RKO (cell line): ENCODE results near the gene FNDC1.
A peak's percentile ranks its signal among the peaks of the same experiment; 100 is the strongest.
"Not testable (repeated sequence)": the region's sequence is repeated elsewhere in the genome, so short reads cannot be mapped to it uniquely, and the experiment has no call there.

ENCODE experiments used
- DNase-seq: peaks from one replicate; pipeline ENCODE4 v3.0.0-alpha.2; 2016; ENCODE audit warnings: low spot score

Gene FNDC1

DNA sequence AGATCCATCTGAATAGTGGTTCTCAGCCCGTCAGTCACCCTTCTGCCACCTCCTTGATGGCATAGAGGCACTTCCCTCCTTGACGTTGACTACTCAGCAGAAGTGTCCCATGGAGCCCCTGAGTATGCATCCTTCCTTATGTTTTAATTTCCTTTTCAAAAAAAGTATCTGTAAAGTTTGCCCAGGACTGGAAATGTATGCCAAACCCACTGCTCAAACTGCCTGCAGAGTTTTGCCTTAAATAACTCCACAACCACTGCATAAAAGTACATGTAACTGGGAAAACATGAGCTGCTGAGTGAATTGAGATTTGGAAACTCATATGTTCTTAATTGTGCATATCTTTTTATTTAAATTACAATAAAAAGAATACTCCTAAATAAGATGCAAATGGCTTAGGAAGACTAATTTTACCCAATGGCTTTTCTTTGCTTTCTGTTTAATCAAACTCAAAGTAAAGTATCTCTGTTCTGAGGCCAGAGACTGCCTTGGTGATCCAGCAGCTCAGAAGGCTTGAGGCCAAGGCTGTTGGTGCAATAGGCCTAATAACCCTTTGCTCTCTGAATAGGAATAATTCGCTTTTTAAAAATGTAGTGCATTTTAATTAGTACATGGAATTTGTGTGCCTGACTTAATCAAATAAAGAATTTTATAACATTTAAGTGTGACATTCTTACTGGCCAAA is 90.4 kb downstream of the FNDC1 start:
- no peak for DNase-seq

DNA sequence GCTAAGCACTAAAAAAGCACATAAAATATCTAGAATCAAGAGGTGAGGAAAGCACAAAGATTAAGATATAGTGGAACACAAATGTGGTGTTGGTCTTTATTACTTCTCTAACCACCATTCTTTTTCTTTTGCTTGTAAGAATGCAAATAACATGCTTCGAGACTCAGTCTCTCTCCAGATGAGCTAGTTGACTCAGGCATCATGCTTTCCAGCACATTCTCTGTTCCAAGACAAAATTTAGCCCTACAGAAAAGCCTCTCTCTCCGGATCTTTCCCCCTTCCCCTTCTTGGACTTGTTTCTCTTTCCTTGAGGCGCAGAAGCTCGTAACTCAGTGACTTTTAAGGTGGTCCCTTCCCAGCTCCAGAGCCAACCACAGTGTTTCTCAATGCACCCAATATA is 91.0 kb downstream of the FNDC1 start:
- DNase-seq, result no peak

DNA sequence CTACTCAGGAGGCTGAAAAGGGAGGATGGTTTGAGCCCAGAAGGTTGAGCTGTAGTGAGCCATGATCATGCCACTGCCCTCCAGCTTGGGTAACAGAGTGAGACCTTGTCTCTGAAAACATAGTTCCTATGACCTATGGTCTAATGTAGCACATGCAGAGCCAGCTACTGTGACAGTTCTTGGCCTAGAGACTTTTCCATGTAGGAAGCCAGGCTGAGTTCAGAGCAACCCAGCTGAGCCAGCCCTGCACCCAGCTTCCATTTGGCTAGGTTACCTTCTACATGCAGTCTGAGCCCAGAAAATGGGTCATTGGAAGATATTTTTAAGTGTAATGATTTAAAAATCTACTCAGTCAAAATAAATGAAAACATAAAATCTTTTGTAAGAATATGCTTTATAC is 92.8 kb downstream of the FNDC1 start:
- no peak for DNase-seq

DNA sequence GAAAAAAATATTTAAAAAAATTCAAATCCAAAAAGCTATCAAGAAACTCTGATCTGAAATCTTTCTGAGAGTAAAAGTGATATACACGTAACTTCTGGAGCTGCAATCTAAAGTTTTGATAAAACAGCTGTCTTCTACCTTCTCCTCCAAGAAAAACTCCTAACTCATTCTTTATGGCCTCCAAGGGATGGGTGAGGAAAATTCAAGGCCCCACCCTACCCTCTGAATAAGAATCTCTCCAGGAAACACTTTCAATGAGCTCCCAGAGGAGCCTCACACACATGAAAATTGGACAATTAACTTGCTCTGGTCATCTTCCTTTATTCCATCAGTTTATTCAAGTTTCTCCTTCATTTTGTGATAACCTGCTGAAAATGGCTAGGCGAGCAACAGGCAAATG is 93.4 kb downstream of the FNDC1 start:
- DNase-seq, result no peak

DNA sequence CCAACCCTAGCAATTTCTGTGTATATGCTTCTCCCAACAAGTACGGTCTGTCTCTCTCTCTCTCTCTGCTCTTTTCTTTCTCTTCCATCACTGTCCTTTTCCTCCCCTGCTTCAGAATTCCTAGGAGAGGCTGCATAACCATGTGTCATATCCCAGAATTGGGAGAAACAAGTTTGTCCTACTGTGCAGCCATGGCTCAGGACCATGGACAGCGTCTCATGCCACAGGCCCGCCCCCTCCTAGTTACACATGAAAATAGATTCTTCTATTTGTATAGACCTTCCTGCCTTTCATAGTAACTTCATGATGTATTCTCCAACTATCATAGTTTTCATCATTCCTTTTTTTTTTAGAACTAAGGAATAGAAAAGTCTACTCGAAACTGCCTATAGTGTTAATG is 98.0 kb downstream of the FNDC1 start:
- peak; percentile 55 for DNase-seq

DNA sequence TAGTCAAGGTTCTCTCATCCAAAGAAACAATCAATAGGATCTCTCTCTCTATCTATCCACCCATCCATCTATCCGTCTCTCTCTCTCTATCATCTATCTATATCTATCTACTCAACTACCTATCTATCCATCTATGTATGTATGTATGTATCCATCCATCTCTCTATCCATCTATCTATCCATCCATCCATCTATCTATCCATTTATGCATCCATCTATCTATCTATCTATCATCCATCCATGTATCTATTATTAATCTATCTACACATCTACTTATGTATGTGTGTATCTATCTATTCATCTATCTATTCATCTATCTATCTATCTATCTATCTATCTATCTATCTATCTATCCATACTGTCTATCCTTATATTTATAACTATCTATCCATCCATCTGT is 99.3 kb downstream of the FNDC1 start:
- no peak for DNase-seq

DNA sequence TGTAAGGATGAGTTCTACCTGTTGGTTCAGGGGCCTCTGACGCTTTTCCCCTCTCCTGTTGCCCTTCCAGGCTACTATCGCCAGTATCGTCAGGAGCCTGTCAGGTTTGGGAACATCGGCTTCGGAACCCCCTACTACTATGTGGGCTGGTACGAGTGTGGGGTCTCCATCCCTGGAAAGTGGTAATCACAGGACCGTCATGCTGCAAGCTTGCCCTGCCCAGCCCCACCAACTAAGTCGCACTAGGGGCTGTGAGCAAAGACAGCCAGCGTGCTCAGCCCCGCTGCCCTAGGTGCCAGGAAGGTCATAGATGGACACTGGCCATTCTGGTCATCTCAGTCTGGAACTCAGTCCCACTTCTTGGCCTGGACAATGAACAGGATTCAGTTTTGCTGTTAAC is 102.1 kb downstream of the FNDC1 start:
- no peak for DNase-seq

DNA sequence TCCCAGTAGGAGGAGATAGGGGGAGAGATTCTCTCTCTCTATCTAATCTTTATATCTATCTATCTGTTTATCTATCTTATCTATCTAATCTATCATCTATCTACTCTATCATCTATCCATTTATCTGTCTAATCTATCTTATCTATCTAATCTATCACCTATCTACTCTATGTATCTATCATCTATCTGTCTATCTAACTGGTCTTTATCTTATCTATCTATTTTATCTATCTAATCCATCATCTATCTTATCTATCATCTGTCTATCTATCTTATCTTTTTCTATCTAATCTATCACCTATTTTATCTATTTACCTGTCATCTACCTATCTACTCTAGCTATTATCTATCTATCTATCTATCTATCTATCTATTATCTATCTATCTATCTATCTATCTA is 109.4 kb downstream of the FNDC1 start:
- no peak for DNase-seq

DNA sequence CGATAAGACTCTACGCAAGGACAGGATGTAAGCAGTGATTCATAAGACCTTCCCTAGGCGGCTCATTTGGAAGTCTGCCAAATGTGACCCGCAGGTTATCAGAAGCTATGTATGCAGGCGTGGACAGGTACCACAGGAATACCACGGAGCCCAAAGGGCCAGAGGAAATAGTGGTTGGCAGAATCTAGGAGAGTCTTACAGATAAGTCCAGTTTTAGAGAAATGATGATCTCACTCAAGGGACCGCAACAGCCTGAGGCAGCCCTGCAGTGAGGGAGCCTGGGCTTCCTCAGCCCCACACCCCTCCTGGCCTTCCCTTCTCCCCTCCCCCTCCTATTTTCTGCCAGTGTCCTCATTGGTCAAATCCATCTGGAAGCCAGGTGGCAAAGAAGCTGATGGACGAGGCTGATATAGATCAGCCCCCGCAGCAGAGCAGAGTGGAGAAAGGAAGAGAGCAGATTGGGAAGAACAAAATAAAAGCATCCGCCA is 110.6 kb downstream of the FNDC1 start:
- DNase-seq, result peak; percentile 15

DNA sequence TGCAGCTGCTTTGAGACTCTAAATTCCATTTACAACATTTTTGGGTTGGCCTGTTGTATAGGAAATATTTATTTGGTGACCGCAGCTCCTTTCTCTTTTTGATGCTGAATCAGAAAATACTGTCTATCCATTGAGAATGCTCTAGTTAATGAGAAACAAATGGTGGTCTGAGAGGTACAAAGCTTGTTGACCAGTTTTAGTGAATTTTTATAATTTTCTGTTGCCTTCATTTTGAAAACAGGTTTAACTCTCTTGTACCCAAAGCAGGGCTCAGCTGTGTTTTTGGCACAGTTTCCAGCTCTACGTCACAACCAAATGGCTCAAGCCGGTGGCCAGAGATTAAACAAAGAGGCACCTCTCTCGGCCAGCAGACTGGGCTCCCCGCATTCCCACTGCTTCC is 113.2 kb downstream of the FNDC1 start:
- no peak for DNase-seq

DNA sequence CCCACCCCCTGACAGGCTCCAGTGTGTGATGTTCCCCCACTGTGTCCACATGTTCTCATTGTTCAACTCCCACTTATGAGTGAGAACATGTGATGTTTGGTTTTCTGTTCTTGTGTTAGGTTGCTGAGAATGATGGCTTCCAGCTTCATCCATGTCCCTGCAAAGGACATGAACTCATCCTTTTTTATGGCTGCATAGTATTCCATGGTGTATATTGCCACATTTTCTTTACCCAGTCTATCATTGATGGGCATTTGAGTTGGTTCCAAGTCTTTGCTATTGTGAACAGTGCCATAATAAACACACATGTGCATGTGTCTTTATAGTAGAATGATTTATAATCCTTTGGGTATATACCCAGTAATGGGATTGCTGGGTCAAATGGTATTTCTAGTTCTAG is 115.5 kb downstream of the FNDC1 start:
- DNase-seq, result not testable (repeated sequence)

DNA sequence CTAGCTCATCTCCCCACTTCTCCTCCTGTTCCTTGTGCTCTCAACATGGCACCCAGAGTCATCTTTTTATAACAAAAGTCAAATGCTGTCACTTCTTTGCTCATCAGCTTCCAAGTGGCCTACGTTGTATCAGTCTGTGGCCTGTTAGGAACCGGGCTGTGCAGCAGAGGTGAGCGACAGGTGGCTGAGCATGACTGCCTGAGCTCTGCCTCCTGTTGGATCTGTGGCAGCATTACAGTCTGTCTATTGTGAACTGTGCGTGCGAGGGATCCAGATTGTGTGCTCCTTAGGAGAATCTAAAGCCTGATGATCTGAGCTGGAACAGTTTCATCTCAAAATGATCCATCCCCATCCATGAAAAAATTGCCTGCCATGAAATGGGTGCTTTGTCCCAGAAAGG is 129.6 kb downstream of the FNDC1 start:
- DNase-seq, result no peak

DNA sequence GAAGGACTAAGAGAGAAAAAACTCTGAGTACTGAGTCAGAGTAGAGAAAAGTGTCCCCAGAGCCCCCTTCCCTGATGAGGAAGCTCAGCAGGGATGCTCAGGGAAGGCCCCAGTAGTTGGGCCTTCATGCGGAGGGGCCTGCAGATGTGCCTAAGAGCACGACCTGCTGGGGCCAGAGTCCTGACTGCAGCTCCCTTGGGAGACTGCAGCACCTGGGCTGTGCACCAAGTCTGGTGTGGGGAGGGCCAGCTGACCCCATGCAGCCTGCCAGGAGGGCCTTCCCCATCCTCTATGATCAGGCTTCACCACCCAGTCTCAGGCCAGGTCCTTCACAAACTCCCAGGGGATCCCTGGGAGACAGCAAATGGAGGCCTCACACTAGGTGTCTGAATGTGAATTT is 130.4 kb downstream of the FNDC1 start:
- DNase-seq, result no peak

DNA sequence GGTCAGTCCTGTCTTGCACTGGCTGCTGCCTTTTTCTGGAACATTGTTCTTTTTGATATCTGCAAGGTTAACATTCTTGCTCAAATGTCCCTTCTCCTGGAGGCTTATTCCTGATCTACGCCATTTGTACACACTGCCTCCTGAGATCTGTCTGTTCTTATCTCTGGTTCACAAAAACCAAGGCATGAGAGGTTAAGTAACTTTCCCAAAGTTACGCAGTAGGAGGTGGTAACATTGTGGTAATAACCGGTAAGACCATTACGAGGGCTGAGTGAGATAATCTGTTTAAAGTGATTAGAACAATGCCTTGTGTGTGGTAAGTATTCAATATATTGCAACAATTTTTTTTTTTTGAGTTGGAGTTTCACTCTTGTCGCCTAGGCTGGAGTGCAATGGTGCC is 132.1 kb downstream of the FNDC1 start:
- DNase-seq, result no peak

DNA sequence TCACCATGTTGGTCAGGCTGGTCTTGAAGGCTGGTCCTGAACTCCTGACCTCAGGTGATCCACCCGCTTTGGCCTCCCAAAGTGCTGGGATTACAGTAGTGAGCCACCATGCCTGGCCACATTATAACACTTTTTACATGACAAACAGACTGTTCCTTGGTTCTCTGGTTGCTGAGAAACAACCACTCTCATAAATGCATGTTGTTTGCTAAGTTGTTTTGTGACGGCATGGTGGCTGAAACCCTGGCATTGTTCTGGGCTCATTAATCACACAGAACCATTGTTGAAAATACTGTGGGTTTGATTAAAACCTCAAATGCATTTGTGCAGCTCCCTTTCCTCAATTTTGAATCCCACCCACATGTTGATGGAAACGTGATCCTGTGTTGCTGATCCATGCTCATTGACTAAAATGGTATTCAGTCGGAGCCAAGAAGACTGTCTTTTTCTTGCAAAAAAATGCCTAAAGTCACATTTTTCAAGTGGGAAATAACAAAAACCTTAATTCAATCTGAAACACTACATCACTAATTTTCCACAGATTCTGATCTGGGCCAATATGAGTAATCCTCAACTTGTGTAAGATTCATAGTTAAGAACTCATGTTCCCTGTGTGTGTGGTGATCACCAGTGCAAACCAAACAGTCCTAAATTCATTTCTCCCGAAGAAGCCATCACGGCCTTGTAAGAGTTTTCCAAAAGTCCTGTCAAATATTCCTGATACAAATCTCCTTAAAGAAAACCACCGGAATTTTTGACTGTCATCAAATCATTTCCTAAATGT is 132.8 kb downstream of the FNDC1 start:
- DNase-seq, result no peak

DNA sequence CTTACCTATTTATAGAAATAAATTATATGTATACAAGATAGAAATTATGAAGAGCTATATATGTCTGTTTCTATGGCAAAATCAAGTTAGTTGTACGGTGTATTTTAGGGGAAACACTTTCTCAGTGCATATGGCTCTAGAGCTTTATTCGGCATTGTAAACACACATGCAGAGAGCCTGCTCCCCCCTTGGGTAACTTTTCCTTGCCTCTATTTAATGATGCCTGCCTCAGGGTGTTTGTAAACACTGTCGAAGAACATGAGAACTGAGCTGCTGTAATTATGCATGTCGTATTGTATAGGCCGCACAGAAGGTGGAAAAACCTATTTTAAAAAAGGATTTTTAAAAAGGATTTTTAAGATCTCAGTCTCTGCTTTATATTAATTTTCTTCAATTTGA is 133.4 kb downstream of the FNDC1 start:
- DNase-seq, result no peak

DNA sequence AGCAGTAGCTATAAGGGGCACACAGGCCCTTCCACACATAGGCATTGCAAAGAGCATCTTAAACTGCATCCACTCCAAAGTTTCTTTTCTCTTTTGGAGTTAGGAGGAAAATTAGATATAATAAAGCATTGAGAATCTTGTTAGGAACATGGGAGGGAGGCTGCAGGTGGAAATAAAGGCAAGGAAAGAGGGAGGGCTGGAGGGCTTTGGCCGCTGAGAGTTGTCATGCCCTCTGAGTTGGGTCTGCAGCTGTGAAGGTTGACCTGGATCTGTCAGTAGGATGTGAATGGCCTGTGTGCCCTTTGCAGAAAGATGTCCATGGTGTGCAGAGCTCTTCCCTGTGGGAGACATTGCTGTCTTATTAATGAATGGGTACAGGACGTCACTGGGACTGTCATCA is 134.0 kb downstream of the FNDC1 start:
- DNase-seq, result no peak

DNA sequence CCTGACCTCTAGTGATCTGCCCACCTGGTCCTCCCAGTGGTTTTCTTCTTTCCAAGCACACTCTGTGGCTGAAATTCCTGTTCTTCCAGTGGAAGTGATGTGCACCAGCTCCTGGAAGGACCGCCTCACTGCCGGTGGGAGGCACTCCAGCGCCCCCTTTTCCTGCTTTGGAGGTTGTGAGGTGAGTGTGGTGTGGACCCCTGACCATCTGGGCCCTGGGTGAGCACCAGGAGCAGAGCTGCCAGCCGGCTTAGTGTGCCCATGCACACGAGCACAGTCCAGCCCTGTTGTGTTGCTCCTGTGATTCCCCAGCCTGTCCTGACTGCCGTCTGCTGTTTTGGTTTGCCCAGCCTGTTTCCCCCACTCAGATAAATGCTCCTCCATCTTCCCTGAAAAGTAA is 134.6 kb downstream of the FNDC1 start:
- DNase-seq, result no peak

DNA sequence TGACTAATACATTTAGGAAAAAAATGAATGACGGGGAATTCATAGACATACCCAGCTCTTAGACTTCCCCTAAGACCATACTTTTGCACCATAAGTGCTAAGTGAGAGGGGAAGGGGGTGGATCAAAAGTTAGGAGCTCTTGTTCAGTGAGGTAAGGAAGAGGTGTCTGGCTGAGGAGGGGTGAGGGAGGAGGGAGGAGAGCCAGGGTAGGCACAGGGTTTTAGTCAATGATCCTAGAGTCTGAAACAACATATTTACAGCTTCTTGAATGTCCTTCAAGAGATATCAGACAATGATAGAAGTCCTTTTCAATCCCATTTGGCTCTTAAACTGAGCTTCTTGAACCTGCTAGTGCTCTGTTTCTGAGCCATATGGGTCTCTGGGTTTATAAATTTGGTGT is 135.4 kb downstream of the FNDC1 start:
- no peak for DNase-seq

DNA sequence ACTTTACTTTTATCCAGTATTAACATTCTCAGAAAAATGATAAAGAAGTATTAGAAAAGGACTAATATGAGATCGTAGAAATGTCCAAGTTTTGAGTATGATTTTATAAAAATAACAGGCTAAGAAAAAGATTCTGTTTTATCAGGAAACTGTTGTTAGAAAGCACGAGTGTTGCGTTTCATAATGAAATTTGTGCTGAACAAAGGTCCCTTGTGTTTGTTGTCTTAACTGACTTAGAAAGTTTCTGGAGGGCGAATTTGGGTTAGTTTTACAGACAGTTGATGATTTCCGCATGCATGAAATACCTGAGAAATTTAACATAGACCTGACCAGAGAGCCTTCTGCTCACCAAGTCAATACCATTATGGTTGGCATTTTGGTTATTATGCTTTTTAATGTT is 136.0 kb downstream of the FNDC1 start:
- no peak for DNase-seq

DNA sequence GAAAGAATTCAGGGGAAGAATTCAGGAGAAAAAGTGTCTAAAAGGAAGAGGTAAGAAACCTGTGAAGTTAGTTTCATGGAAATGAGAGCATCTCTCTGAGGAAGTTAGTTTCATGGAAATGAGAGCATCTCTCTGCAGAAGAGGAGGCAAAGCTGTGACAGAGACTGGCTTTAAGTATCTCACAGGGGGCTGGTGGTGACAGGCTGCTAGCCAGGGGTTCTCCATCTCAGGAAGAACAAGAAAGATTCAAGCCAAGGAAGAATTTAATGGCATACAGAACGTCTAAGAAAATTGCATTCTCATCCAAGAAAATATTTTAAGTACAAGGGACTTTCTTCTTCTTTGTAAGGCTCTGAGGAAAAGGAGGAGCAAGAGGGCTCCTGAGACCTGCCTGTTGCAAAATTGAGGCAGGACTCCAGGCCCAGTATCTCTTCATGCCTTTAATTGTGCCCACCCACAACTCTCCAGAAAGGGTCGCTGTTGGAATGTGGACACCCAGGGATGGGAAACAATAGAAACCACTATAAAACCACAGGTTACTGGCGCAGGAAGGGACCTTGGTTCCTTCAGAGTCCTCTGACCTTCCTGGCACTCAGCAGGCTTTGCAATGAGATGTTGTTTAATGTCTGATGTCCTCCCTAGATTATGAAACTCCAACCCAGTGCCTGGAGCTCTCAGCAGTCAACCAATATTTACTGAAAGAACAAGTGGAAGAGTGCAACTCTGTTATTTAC is 136.8 kb downstream of the FNDC1 start:
- no peak for DNase-seq

DNA sequence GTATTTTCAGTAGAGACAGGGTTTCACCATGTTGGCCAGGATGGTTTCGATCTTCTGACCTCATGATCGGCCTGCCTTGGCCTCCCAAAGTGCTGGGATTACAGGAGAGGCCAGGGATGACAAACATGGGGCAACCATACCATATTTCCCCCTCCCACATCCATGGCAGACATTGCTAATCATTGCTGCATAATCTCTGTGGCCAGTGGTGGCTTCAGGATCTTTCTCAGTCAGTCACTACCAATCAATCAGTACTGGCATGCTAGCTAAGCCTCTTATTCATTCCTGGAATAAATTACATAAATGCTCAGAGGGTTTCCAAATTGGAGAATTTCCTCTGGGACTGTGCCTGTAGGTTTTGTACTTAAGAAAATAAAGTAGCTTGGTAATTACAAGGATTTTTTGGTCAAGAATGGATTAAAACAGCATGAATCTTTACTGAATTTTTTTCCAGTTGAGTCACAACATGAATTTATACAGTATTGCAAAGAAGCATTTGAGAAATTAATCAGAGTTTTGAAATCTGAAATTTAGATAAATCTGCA is 138.1 kb downstream of the FNDC1 start:
- no peak for DNase-seq

DNA sequence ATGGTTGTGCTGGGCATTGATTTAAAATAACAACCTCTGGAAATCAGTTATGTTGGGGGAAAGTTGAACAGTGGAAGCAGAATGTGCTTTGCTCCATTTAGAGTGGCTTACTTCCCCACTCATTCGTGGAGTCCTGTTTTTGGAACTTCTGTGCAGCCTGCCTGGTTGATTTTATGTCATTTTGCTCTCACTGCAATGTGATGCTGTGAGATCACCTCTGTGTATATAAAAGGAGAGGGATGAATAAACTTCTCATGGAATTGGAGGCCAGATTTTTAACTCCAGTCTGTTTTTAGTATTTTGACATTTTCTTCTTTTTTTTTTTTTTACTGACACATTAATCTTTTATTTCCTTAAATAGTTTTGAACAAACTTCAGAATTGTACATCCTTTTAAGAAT is 139.0 kb downstream of the FNDC1 start:
- DNase-seq, result no peak
